AG04449 (cell line): Measurements from ENCODE around the gene PGAM5.

Experiments
- CTCF ChIA-PET: fragments of 350-600 bp; formaldehyde crosslinking; extraction: SDS; loops from one replicate; lab custom pipeline; 2021; ENCODE audit warnings: antibody characterized with exemption; lab: Yijun Ruan, JAX
- POLR2A ChIA-PET: fragments of 400-600, 350-600 bp; formaldehyde crosslinking; extraction: SDS; loops from one replicate; lab custom pipeline; 2020; ENCODE audit warnings: antibody characterized with exemption, inconsistent platforms; lab: Yijun Ruan, JAX
- DNase-seq: peaks from one replicate; pipeline ENCODE4 v3.0.0-alpha.2; 2010; ENCODE audit warnings: low read depth, low spot score
- H3K4me3 ChIP-seq: 2 replicates; pipeline ENCODE4 v1.5.1; 2011; ENCODE audit warnings: low read depth, mild to moderate bottlenecking, control low read depth, low read length
- CTCF ChIP-seq: IDR thresholded peaks from one replicate; pipeline ENCODE4 v1.5.1; 2011; ENCODE audit warnings: mild to moderate bottlenecking, moderate library complexity, low read length, control low read depth, inconsistent platforms; ENCODE audit not compliant: insufficient read depth; ENCODE audit errors: missing control alignments

PGAM5 gene

GRCh38 chr12:132739600-132740312 is 29.1 kb downstream of the PGAM5 start:
- CTCF ChIA-PET: no interaction called here
- no peak overlapping the region for H3K4me3 ChIP-seq
- DNase-seq: no peak
- TF ChIP-seq CTCF: no peak
- POLR2A ChIA-PET: no interaction called here

- CTCF ChIA-PET: no interaction called here
These were observed 29.6 kb downstream of the PGAM5 start for GRCh38 chr12:132740313-132740646.

GRCh38 chr12:132740652-132741051 is 30.0 kb downstream of the PGAM5 start:
- no peak overlapping the region for H3K4me3 ChIP-seq
- no peak for TF ChIP-seq CTCF
- ChIA-PET CTCF (interaction anchor here (1.1 to 1.4 kb wide), 2 partner anchors 10 to 28 kb away, joined by 4 read pairs; no protein-coding TSS in a partner anchor), POLR2A (no interaction called here)
- DNase-seq: no peak

More at GRCh38 chr12:132740313-132740646, 29.6 kb downstream of the PGAM5 start:
- no peak for TF ChIP-seq CTCF
- POLR2A ChIA-PET: no interaction called here
- no peak overlapping the region for H3K4me3 ChIP-seq
- no peak for DNase-seq

- DNase-seq: no peak
- no peak overlapping the region for H3K4me3 ChIP-seq
- ChIA-PET POLR2A (no interaction called here), CTCF (interaction anchor here (1.1 to 1.4 kb wide), 2 partner anchors 9 to 27 kb away, joined by 4 read pairs; no protein-coding TSS in a partner anchor)
- TF ChIP-seq CTCF: no peak
These were observed 31.0 kb downstream of the PGAM5 start for GRCh38 chr12:132741620-132742019.

GRCh38 chr12:132743831-132744230 is 33.2 kb downstream of the PGAM5 start:
- H3K4me3 ChIP-seq: no peak overlapping the region
- TF ChIP-seq CTCF: no peak
- POLR2A ChIA-PET: no interaction called here
- CTCF ChIA-PET: interaction anchor here (0.7 to 1.6 kb wide), 2 partner anchors 11 to 13 kb away, joined by 3 to 4 read pairs; no protein-coding TSS in a partner anchor
- DNase-seq: no peak

GRCh38 chr12:132746613-132747012 is 36.0 kb downstream of the PGAM5 start:
- ChIA-PET CTCF (no interaction called here), POLR2A (no interaction called here)
- H3K4me3 ChIP-seq: no peak overlapping the region
- no peak for DNase-seq
- no peak for TF ChIP-seq CTCF
